Stimulated activated CD4-positive, alpha-beta T cell treated with anti-CD3 and anti-CD28 coated beads, Interleukin-1b, Interleukin-23, amount 100 ng/mL, for 24 hours (primary cell): Measurements from ENCODE around the gene VPS13D.

Experiments used
- DNase-seq, 4 experiments: peaks; one replicate each; pipeline ENCODE4 v3.0.0-alpha.2; 2020; ENCODE audit warnings: low read depth in 4 of 4, low spot score in 1 of 4

The VPS13D gene

DNA sequence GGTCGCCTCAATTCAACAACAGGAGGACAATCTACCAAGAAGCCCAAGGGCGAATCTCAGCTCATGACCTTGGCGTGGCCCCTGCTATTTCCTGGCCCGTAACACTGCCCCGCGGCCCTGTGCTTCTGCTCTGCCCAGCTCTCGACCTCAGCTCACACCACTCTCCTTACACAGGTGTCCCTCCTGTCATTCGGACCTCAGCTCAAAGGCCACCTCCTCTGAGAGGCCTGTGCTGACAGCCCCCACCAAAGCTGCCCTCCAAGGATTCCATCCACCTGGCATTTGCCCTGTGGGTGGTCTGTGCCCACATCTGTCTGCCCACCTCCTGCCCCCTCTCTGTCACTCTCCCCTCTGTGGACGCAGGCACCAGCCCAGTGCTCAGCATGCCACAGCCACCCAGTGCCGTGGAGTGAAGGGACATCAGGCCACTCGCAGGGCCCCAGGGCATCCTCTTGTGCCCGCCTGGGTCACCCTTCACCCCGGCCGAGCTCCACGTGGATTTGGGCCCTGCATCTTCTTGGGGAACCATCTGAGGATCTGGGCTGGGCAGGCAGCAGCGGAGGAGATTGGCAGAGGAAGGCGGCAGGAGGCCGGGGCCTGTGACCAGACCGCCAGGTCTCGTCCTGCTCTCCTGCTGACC lies 317.9 kb downstream of the VPS13D start:
- DNase-seq = no peak

DNA sequence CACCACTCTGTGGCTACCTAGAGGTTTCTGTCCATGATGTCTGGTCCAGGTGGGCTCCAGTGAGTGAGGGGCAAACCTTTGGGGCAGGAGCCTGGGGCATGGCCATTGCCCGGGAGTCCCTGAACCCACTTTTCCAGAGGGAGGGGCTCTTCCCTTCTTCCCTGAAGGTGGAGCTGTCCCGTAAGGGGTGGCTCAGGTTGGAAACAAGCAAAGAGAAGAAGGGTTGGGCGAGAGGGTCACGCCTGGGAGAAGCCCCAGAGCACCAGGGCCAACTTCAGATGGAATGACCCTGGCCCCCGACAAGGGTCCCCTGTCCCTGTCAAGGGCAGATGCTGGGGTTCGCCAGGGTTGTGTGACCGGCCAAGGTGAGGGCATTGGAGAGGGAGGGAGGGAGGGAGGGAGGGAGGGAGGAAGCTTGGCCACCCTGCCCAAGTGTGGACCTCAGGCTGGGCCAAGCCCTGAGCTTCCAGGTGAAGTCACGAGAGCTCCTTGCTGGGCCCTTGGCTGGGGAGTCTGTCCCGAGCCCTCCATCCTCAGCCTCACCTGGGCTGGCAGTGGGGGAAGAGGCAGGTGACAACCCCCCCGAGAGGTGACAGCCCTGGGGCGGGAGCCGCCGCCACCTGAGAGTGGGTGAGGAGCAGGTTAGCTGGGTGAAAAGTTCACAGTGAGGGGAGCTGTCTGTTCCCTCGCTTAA lies 318.6 kb downstream of the VPS13D start:
- DNase-seq = no peak

DNA sequence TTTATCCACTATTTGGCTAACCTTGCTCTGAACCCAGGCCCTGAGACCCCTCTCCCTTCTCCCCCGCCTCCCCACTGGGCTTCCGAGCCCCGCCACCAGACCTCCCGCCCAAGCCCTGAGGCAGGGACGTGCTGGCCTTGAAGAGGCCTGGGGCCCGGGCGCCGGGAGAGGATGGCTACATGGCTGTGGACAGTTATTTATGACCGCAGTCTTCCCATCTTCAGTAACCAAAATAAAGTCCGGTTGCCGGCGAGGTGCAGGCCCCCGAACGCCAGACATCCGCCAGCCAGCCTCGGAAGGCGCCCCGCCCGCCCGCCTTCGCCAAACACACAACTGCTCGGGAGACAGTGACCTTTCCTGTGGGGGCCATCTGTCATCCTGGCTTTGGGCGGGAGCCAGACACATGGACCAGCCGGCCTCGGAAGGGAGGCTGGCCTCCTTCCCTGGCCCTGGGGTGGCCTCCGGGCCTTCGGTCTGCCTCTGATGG lies 319.2 kb downstream of the VPS13D start:
- DNase-seq = no peak

DNA sequence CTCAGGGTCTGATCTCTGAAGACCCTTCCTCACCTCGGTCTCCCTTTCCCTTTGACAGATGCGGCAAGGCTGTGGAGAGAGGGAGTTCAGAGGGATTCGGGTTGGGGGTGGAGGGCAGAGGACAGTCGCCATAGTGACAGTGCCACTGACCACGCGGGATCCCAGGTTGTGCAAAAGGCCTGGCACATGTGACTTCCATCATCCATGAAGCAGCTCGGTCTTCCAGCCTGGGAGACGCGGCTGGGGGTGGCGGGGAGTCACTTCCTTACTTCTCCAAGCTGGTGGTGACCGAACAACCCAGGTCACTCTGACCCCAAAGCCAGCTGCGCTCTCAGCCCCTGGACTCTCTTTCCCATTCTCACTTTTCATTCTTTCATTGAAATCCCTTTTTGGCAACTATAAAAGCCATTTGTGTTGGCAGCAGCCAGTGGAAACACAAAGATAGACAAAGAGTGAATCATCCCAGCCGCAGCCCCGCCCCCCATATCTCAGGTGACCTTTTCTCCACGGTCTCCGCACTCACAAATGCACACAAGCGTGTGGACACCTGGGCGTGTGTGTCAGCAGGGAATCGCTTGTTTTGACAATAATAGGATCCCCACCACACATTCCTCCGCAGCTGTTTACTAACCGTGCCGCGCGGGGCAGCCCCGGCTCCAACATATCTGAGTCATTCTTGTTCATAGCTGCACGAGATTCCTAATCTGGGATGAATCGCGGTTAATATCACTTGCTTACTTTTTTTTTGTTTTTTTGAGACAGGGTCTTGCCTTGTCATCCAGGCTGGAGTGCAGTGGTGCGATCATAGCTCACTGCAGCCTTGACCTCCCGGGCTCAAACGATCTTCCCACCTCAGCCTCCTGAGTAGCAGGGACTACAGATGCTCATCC lies 319.9 kb downstream of the VPS13D start:
- peak in 1 of 4 experiments; percentile 15 for DNase-seq

DNA sequence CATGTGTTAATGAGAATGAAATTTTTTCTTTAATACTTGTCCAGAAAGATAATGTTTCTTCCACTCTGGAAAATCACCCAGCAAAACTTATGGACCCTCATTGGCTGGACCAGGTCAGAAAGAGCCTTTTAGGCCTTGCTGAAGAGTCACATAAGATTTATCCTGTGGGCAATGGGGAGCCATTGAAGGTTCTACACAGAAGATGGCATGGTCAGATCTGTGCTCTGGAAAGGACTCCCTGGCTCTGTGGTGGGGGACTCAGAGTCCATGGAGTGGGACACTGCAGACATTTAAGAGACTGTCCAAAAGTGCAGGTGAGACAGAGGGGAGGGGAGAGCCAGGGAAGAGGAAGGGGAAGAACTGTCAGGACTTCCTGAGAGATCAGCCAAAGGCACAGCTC lies 321.8 kb downstream of the VPS13D start:
- no peak for DNase-seq

DNA sequence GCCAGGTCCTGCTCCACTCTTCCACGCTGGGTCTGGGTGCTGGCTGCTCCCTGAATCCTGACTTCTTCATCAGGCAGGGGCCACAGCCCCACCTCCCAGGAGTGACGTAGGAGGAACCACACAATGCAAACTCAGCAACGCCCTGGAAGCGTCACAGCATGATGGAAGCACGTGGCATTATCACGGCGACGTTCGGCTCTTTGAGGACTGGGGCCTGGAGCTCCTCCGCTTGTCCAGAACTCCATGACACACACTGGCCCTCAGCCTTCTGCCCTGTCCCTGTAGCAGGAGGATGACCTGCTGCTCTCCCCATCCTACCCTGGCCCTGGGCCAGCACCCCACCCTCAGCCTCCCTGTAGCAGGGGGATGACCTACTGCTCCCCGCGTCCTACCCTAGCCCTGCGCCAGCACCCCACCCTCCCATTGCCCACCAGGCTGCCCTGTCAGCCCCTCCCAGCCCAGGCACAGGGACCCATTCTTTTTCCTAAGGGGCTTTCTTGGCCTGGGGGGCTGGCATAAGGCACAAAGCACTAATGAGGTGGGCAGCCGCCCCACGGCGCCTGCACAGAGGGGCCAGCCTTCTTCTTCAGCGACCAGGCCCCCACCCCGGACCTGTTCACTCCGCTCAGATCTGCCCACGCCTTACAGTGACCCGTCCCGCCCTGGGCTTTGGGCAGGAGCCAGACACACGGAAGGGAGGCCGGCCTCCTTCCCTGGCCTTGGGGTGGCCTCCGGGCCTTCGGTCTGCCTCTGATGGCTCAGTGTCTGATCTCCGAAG lies 322.5 kb downstream of the VPS13D start:
- DNase-seq = no peak

DNA sequence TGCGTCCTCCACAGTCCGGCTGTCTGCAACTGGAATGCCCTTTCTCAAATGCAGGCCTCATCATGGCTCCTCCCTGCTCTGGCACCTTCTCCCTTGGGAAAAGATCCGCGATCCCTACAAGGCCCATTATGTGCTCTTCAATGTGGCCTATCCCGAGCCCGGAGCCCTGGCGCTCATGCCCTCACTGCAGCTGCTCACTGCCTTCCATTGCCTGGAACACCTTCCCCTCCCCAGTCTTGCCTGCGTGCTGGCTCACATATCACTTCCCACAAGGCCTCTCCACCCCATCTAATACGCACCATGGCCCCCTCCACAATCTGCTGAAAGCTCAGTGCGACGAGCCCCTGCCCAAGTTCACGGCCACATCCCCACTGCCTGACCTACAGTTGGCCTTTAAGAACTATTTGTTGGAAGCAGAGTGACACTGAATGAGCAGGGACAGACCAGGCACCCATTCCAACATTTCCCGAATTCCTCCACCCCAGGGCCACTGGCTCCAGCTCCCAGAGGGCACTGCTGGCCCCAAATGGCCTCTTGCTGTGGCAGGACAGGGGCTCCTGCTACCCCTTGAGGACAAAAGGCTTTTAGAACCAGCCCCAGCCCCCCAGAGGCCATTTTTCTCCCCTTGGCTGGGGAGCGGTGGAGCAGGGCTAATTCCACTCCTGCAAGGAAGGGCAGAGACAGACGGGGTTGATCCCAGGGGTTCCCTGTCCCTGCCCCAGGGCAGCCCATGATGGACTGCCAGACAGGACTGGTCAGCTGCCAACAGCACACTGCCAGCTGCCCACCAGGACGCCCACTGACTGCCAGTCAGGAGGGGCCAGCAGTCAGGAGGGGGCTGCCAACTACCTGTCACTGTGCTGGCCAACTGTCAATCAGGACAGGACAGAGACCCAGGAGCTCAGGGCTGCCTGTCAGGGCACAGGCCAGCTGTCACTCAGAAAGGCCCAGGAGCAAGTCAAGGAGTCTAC lies 323.4 kb downstream of the VPS13D start:
- no peak for DNase-seq

DNA sequence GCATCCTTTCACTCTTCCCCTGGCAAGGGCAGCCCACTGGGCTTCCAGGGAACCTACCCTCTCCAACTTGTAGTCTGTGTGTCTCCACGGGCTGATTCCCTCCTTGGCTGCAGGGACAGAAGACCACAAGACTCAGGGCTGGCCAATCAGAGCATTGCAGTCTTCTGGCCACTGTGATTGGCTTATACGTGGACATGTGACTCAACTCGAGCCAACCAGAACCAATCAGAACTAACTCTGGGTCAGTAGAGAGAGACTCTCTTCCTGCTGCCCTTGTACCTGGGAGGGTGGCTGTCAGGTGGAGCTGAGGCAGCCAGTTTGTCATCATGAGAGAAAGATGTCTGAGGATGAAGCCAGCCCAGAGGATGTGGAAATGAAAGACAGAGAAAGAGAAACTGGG lies 324.1 kb downstream of the VPS13D start:
- no peak for DNase-seq

DNA sequence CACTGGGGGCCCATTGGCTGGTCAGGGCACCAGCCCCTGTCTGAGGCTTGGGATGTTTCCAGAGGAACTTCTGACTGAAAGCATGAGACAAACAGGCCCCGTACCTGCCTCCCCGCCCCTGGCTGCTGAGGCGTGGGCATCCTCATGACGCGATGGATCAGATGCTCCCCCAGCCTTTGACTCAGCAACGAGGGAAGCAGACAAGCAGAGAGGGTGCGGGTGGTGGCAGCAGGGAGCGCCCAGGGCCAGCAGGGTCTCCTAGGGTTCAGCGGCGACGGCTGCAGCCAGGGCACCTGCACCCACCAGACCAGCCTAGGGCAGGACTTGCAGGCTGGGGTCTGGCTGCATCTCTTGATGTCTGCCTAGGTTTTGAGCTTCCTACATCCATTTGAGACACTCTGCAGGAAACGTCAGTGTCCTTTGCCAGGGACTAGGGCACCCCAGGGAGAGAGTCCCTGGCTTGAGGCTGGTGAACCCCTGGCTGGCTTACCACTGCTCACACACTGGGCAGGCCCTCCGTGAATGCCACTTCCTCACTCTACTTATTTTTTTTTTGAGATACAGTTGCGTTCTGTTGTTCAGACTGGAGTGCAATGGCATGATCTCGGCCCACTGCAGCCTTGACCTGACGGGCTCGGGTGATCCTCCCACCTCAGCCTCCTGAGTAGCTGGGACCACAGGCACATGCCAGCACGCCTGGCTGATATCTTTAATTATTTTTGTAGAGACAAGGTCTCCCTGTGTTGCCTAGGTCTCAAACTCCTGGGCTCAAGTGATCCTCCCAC lies 324.9 kb downstream of the VPS13D start:
- no peak for DNase-seq

DNA sequence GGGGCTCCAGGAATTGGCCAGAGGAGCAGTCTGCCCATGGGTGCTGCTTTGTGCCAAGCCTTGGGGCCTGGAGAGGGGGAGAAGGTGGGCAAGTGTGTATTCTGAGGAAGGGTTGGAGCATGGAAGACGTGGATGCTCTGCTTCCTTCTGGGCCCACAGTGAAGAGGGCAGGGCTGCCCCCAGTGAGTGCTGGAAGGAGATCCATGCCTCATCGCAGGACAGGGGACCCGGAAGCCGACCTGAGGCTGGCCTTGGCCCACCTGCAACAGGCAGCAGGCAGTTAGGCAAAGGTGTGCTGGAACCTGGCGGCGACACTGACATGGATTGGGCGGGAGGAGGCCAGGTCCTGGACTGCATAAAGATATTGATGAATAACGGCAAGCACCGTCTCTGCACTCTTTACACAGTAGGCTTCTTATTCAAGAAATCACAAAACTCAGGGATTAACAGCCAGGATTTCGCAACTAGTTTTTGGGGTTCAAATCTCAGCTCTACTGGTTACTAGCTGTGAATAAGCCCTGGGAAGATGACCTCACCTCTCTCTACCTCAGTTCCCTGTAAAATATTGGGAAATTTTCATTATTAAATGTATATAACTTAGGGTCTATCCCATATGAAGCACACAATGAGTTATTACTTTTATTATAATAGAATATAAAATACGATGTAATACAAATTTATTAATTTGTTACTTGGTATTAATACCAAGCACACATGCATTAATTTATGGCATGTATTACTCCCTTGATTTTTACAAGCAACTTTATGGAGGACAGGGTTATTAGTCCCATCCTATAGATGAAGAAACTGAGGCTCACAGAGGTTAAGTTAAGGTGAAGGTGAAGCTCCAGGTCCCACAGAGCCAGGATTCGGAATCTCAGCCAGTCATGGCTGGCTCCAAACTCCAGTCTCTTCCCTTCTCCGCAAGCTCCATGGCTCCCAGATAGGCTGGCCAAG lies 325.9 kb downstream of the VPS13D start:
- DNase-seq = no peak

DNA sequence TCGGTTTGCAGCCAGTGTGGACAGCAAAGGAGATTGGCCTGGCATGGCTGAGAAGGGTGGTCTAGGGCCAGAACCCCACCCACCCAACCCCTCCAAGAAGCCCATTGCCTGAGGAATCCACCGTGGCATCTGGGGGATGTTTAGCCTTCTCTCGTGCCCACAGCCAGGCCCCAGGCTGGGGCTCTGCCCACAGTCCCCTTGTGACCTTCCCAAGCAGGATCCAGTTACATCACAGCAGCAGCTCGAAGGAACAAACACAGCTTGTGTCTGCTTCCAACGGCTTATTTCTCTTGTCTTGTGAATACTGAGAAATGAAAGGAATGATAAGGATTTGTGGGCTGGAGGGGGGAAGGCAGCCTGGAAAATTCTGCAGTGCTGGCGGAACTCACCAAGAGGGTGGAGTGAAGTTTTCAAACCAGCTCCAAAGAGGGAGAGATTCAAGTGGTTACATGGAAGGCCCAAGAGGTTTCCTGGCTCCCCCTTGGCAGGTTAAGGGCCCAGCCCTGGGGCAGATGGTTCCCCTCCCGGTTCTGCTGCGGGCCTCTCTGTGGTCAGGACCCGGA lies 326.6 kb downstream of the VPS13D start:
- DNase-seq = no peak

DNA sequence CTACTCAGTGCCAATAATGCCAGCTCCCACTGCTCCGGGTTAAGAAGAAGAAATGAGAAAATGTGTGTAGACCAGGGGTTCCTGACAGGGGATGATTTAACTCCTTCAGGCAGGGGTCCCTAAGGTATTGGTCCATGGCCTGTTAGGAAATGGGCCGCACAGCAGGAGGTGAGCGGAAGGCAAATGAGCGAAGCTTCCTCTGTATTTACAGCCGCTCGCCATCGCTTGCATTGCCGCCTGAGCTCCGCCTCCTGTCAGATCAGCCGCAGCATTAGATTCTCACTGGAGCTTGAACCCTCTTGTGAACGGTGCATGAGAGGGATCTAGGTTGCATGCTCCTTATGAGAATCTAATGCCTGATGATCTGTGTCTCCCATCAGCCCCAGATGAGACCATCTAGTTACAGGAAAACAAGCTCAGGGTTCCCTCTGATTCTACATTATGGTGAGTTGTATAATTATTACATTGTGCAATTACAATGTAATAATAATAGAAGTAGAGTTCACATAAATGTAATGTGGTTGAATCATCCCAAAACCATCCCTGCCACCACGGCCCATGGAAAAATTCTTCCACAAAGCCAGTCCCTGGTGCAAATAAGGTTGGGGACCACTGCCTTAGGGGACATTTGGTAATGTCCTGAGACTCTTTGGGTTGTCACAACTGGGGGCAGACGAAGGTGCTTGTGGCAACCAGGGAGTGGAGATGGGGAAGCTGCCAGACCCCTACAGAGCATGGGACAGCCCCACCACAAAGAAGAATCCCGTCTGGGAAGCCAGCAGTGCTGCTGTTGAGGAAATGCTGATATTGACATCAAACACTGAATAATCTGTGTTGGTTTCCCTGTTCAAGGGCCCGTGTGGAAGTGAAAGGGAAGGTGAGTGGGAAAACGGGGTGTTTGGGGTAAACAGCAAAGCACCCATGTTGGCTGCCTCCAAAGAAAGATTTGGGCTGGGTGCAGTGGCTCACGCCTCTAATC lies 327.4 kb downstream of the VPS13D start:
- no peak for DNase-seq

DNA sequence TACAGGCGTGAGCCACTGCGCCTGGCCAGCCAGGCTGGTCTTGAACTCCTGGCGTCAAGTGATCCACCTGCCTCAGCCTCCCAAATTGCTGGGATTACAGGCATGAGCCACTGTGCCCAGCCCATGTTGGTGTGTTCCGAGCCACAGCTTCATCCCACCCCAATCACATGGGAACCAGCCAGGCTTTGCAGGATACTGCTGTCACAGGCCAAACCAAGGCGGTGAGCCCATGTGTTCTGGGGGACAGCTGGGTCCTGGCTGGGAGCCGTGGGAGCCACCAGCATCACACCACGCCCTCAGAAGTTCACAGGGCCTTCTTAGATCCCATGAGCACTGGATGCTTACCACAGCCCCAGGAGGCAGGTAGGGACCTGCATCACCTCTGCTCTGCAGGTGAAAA lies 331.3 kb downstream of the VPS13D start:
- no peak for DNase-seq
